Hematopoietic multipotent progenitor cell treated with erythropoietin and hydrocortisone succinate and interleukin-3 and kit ligand, for 6 days (in vitro differentiated cells): Measurements from ENCODE around the gene PHLDA1.
"Not testable (repeated sequence)": the region's sequence is repeated elsewhere in the genome, so short reads cannot be mapped to it uniquely, and the experiment has no call there.

Experiments used
- DNase-seq: peaks from one replicate; pipeline ENCODE4 v3.0.0-alpha.2; 2015

PHLDA1 gene

DNA sequence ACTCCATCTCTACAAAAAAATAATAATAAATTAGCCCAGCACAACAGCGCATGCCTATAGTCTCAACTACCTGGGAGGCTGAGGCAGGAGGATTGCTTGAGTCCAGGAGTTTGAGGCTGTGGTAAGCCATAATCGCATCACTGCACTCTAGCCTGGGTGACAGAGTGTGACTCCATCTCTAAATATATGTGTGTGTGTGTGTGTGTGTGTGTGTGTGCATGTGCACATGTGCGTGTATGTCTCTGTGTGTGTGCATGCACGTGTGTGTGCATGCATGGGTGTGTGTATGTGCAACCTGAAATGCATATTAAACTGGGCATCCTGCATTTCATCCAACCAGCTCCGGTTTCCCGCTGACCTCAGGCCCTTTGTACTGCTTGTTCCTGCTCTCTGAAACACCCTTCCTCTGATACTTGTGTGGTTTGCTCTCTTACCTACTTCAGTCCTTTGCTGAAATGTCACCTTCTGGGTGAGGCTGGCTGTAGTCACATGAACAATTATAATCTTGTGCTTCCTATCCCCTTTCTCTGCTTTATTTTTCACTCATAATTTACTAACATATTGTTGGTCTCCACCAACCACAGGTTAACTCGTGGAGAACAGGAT, 46.9 kb downstream of the PHLDA1 start:
- no peak for DNase-seq

DNA sequence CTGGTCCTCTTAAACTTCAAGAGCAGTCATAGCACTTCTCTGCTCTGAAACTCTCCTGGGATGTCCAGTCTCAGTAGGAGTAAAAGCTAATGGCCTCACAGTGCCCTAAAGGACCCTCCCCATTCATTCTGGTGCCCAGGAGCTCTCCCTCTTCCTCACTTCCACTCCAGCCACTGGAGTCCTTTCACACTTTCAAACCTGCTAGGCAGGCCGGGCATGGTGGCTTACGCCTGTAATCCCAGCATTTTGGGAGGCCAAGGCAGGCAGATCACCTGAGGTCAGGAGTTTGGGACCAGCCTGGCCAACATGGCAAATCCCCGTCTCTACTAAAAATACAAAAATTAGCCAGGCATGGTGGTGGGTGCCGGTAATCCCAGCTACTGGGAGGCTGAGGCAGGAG, 47.7 kb downstream of the PHLDA1 start:
- not testable (repeated sequence) for DNase-seq

DNA sequence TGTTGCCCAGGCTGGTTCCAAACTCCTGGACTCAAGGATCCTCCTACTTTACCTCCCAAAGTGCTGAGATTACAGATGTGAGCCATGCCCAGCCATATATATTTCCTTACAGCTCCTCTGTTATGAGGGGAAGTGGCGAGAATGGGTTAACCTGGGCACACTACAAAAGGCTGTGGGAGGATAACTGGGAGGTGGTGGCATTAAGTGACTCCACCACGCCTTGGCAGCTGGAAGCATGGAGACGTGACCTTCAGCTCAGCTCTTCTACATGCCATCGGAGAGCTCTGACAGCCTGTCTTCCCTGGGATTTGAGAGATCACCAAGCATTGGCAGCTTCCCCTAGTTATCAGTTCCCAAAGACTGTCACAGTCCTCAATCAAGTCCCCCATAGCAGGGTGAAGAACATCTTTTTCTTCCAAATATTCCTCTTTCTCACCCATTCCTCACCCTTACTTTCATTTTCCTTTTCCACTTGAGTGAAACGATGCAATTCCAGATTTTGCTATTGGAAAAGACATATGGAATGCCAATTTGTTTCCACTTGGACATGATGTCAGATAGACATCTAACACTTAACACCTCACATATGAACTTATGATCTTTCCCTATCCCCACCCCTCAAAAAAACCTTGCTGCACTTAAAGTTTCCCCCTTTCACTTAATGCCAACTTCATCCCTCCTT, 48.5 kb downstream of the PHLDA1 start:
- DNase-seq, result no peak

DNA sequence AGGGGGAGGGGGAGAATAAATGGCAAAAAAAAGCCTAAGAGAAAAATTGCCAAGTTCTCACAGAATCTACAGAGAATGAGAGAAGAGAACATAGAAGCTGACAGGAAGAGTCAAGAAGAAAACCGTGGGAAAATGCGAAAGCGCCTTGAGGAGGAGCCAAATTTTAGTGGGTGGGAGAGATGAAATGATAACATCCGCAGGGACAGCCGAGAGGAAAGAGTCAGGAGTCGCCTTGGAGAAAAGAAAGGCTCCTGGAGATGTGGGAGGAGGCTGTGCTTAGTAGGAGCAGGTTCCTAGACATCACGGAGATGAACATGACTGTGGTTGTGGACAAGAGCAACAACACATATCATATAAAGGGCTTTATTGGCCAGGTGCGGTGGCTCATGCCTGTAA, 49.4 kb downstream of the PHLDA1 start:
- no peak for DNase-seq

DNA sequence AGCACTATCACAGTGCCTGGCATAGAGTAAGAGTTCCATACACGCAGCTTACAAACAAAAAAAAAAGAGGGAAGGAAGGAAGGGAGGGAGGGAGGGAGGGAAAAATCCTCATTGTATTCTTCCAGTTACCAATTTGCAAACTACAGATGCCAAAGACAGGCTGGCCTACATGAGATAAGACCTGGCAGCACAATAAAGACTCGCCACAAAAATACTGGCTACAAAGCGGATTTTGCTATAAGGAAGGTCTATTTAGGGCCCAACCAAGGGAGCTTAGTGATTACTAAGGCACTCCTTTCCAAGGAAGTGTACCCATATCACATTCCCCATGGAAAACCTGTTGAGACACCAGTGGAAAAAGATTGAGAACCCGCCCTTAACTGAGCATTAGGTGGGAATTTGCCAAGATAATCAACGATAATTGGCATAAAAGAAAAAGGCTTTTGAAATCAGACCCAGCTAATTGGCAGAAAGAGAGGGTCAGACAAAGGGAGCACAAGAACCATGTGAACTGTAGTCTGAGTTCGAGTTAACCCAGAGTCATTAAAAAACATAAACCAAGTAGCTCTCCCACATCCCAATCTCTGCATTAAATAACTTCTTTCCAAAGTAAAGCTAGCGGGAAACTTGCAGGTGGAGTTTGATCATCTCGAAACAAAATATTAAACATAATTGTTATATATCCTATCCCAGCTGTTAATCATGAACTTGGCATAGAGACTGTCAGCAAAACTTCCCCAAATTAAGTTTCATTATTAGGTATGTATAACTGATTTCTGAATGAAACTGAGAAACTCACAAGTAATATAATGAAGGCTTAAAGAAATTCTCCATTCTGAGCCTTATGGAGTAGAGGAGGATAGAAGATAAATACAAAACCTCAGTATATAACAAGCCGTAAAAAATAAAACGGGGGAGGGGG, 50.1 kb downstream of the PHLDA1 start:
- no peak for DNase-seq

DNA sequence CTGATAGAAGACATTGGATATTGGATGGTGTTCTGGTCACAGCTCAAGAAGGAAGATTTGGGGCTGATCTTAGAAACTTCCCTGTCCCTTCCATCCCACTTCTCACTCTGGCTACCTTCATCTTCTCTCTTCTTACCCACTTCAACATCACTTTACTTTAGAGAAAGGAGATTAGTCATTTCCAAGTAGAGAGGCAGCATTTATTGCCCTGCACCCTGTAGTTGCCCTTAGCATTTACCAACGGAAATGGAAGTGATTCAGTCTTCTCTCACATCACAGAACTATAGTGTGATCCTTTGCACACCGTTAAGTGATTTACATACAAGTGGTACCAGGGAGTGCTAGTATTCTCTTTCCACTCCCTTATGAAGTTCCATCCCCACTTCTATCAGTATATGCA, 52.4 kb downstream of the PHLDA1 start:
- no peak for DNase-seq

DNA sequence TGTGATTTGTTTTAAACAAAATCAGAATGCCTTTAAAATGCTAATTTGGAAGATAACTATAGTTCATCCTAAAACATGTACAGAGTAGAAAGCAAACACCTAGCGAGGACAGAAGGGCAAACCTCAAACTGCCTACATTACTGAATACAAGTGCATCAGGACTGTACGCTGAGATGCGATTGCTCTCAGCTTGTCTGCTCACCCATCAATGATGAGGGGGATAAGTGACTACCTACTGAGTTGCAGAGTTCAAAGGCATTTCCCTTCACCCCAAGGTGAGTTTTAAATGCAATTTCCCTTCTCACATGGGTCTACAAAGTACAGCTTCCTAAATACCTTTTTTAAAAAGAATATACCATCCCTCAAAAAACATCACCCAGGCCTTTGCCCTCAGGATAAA, 52.9 kb downstream of the PHLDA1 start:
- no peak for DNase-seq

DNA sequence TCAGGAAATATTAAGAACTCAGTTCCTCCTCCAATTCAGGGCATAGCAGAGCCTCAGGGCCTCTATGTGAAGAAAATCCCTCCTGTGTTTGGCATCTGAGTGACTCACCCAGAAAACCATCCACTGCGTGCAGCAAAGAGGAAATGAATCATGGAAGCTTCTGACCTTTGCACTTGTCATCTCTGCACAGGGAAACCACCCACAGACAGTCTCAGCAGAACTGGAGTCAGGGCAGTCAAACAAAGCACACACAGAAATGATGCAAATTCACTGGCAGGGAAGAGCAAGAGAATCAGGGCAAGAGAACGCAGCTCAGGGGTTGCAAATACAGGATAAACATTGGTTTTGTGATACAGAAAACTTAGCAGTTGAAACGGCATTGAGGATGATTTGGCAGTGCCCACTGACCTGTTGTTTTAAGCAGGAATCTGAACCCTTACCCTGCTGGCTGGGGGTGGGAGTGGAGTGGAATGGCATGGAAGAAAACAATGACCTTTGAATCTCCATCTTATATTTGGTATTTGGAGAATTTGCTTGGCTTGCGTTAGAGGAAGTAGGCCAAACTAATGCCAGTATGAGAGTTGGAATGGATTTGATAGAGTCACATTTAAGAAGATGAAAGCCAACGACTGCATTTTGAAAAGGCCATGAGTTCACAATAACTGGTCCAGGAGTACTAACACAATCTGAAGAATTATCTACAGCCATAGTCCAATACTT, 53.5 kb downstream of the PHLDA1 start:
- DNase-seq, result peak; percentile 49

DNA sequence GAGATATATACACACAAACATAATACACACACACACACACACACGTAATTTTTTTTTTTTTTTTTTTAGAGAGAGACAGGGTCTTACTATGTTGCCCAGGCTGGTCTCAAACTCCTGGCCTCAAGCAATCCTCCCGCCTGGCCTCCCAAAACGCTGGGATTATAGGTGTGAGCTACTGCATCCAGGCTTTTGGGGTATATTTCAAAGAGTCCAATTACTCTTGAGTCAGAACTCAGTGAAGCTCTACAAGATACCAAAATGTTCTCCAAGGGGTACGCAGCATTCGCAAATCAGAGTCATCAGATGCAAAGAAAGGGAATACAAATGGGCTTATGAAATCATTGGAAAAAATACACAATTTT, 54.0 kb downstream of the PHLDA1 start:
- DNase-seq, result no peak

DNA sequence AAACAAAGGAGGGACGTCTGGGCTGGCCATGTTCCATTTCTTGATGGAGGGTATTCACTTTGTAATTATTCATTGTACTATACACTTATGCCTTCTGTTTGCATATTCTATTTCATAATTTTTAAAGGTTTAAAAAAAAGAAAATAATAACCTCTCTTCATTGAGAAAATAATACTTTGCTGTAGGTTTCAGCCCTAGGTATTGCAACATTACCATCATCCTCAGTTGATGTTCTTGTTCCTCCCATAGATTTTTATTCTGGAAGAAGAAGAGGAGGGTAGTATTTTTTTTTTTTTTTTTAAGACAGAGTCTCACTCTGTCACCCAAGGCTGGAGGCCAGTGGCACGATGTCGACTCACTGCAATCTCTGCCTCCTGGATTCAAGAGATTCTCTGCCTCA, 54.7 kb downstream of the PHLDA1 start:
- no peak for DNase-seq

DNA sequence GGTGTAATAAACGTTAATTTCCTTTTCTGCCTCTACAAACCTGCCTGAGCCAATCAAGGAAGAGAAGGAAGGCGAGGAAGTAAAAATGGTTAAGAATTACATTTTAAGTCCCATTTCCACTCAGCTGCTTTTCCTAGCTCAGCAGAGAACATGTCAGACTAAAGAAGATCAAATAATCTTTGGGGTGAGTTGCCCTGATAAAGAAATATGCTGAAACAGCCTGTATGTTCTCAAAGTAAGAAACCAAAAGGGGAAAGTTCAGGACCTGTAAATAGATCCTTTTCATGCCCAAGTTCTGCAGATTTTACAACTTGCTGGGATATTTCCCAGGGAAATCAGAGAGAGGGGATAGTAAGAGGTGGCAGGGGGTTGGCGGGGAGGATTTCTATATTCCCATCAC, 55.5 kb downstream of the PHLDA1 start:
- DNase-seq, result no peak

DNA sequence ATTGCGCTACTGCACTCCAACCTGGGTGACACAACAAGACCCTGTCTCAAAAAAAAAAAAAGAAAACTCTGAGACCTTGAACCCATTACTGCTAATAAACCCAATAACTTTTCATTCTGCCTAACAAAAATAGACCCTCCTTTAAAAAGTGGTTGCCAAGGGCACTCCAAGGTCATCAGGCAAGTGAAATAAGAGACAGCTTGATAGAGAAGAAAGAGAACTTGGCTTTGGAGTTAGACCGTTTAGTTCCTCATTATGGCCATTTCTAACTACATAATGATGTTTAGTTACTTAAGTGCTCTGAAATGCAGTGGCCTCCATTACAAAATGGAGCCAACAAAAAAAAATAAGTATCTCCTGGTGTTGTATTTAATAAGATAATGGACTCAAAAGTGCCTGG, 55.9 kb downstream of the PHLDA1 start:
- DNase-seq, result no peak
